ENCODE measurements around the gene IGF2BP2. TPM values are rescaled to one million over a fixed set of nuclear protein-coding genes. Genes with fewer than 3 reads are reported as not detected.

IGF2BP2 gene
- total and polyA plus RNA-seq, 2 donors (not counting 1 experiment from before 2014, with no cell fraction given) = 0.01 TPM; not detected in 1

DNA sequence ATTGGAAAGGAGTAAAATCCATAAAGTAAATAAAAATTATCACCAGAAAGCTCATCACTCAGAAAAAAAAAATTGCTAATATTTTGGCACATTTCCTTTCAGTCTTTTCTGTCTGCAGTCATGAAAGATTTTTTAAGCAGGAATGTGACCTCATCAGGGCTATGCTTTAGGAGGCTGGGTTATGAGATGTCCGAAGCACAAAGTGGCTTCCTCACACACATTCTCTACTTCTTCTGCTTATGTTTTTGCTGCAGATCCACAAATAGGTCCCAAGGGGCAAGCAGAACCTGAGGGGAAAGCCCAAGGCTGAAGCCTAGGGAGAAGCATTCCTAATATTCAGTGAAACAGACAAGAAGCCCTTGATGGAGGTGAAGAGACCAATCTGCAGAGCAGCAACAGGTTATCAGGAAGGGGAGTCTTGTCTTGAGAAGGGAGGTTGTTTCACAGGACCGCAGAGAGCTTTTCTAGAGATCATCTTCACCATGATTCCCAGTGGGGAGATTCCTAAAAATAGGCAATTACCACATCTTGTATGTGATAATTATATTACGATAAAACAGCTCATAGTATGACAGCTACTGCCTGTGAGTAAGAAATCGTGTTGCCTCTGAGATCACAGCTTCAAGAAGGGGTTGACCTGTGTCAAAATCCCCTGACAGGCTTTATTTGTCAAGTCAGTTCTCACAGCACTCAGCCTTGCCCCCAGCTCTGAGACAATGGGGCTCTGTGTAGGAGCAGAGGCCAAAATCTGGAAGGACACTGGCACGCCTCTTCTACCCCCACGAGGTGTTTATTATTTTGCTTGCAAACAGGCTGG is 60.5 kb downstream of the IGF2BP2 start:
- CTCF ChIA-PET = interaction anchor here (1.2 to 2.4 kb wide), 3 partner anchors 9 to 105 kb away, joined by 3 to 8 read pairs (median 7); no protein-coding TSS in a partner anchor
- no peak overlapping the region for H3K27ac Mint-ChIP-seq
- H3K79me2 ChIP-seq (ENCODE audit: control insufficient read depth, insufficient read depth, low read length) = no peaks in the 10 kb centered on the region

More for the DNA sequence above, 60.5 kb downstream of the IGF2BP2 start:
- no peak overlapping the region for H3K4me3 Mint-ChIP-seq
- TF ChIP-seq, protein P1, sequence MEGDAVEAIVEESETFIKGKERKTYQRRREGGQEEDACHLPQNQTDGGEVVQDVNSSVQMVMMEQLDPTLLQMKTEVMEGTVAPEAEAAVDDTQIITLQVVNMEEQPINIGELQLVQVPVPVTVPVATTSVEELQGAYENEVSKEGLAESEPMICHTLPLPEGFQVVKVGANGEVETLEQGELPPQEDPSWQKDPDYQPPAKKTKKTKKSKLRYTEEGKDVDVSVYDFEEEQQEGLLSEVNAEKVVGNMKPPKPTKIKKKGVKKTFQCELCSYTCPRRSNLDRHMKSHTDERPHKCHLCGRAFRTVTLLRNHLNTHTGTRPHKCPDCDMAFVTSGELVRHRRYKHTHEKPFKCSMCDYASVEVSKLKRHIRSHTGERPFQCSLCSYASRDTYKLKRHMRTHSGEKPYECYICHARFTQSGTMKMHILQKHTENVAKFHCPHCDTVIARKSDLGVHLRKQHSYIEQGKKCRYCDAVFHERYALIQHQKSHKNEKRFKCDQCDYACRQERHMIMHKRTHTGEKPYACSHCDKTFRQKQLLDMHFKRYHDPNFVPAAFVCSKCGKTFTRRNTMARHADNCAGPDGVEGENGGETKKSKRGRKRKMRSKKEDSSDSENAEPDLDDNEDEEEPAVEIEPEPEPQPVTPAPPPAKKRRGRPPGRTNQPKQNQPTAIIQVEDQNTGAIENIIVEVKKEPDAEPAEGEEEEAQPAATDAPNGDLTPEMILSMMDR (IDR thresholded peaks at IDR 0.05) = no peak
- TF ChIP-seq EZH2 (IDR thresholded peaks at IDR 0.05; ENCODE audit: borderline replicate concordance, insufficient read depth, low read depth, low read length, poor library complexity, severe bottlenecking) = no peak
- POLR2A ChIA-PET = no interaction called here
- no peak for ATAC-seq (ENCODE audit: low read depth)
- no peak overlapping the region for H3K9ac ChIP-seq (ENCODE audit: low read length)
- H3K4me2 ChIP-seq (replicated peaks; ENCODE audit: low read depth, low read length, poor library complexity, severe bottlenecking) = no peak overlapping the region
- H3K36me3 ChIP-seq (replicated peaks in 1 of 2; ENCODE audit: control extremely low read depth in 1 of 2, control insufficient read depth in 1 of 2, extremely low read depth in 1 of 2, insufficient read depth in 2 of 2, low read length in 1 of 2) = no peaks in the 10 kb centered on the region
- no peak overlapping the region for H3K27ac ChIP-seq (ENCODE audit: low read length in 2 of 2)
- no peak for DNase-seq
- H3K9me3 ChIP-seq (ENCODE audit: control extremely low read depth in 1 of 3, control insufficient read depth in 2 of 3, insufficient read depth in 1 of 3, low read length in 2 of 3) = no peaks in the 10 kb centered on the region
- H3K9me3 Mint-ChIP-seq (ENCODE audit: insufficient read depth) = no peaks in the 10 kb centered on the region
- intact Hi-C loops (cut with micrococcal nuclease) = no loop called here
- 50% methylated on average over 2 of the region's 6 CpGs for WGBS (ENCODE audit: insufficient coverage)
- no peaks in the 10 kb centered on the region for H3K4me1 Mint-ChIP-seq
- no peaks in the 10 kb centered on the region for H3K4me1 ChIP-seq (ENCODE audit: control insufficient read depth in 2 of 2, insufficient read depth in 2 of 2, low read length in 2 of 2)
- no peaks in the 10 kb centered on the region for H4K20me1 ChIP-seq (ENCODE audit: control insufficient read depth, insufficient read depth, low read length, poor library complexity, severe bottlenecking)
- peak overlapping the region; percentile 3 for H2AFZ ChIP-seq (ENCODE audit: insufficient read depth, low read depth, low read length, poor library complexity, severe bottlenecking)
- no peak overlapping the region for H3K4me3 ChIP-seq (ENCODE audit: control extremely low read depth in 1 of 5, extremely low read depth in 1 of 5, insufficient read depth in 1 of 5, low read depth in 2 of 5, low read length in 4 of 5)
- peaks cover 32% of the 10 kb centered on the region for H3K27me3 Mint-ChIP-seq
- H3K27me3 ChIP-seq (replicated peaks in 1 of 4; ENCODE audit: control extremely low read depth in 1 of 4, control insufficient read depth in 3 of 4, insufficient read depth in 4 of 4, low read length in 3 of 4) = peaks cover 0 to 8% (median 3%) of the 10 kb centered on the region in 4 experiments
